ENCODE measurements around the gene DLGAP4. TPM values are rescaled to one million over a fixed set of nuclear protein-coding genes. Genes with fewer than 3 reads are reported as not detected.

DLGAP4 gene
- total and polyA plus RNA-seq, 9 of the 15 experiments (the other 6 are each of a cell fraction or from before 2014, with no cell fraction given): 0.31 to 34.1 (median 4.5) TPM

- TF ChIP-seq ZNF134 (CRISPR knock-in tag; conservative IDR thresholded peaks at IDR 0.05) (no peak), PTTG1 (tag; IDR thresholded peaks at IDR 0.05; ENCODE audit: low read depth) (no peak), ATF1 (CRISPR knock-in tag; IDR thresholded peaks at IDR 0.05) (no peak), ATF1 (tag; IDR thresholded peaks at IDR 0.05) (no peak; the same call in 1 of the 2 replicates), SRSF7 (optimal IDR thresholded peaks at IDR 0.05; ENCODE audit: low read depth, low read length) (no peak), HOXB6 (CRISPR knock-in tag; IDR thresholded peaks at IDR 0.05; ENCODE audit: borderline replicate concordance) (no peak), ZKSCAN8 (CRISPR knock-in tag; IDR thresholded peaks at IDR 0.05) (peak; percentile 36; the same call in 1 of the 2 replicates), EHMT2 (IDR thresholded peaks at IDR 0.05) (no peak), ASH1L (IDR thresholded peaks at IDR 0.05; ENCODE audit: borderline replicate concordance, low read depth, partially characterized antibody) (no peak), DMBX1 (CRISPR knock-in tag; IDR thresholded peaks at IDR 0.05; ENCODE audit: borderline replicate concordance) (no peak; the same call in 1 of the 2 replicates), BDP1 (IDR thresholded peaks at IDR 0.05; ENCODE audit: insufficient read depth, insufficient read length) (no peak), ZC3H8 (IDR thresholded peaks at IDR 0.05) (no peak), ESRRB (CRISPR knock-in tag; IDR thresholded peaks at IDR 0.05; ENCODE audit: borderline replicate concordance) (no peak), MECOM (CRISPR knock-in tag; IDR thresholded peaks at IDR 0.05) (0 out of 2 replicates have a peak, but pooled peaks have one; percentile 10), IRF9 (tag; IDR thresholded peaks at IDR 0.05) (no peak), PPARD (CRISPR knock-in tag; IDR thresholded peaks at IDR 0.05) (no peak), BHLHE40 (IDR thresholded peaks at IDR 0.05; ENCODE audit: low read length) (no peak), PRPF4 (IDR thresholded peaks at IDR 0.05; ENCODE audit: insufficient read depth, low read depth, low read length, poor library complexity, severe bottlenecking) (no peak), ZNF175 (CRISPR knock-in tag; IDR thresholded peaks at IDR 0.05; ENCODE audit: low read depth) (no peak; the same call in 1 of the 2 replicates), CHD1 (IDR thresholded peaks at IDR 0.05; ENCODE audit: low read length) (peak; percentile 0), SRF (CRISPR knock-in tag; IDR thresholded peaks at IDR 0.05) (no peak), ZNF217 (CRISPR knock-in tag; IDR thresholded peaks at IDR 0.05) (no peak), HDAC6 (IDR thresholded peaks at IDR 0.05; ENCODE audit: low read depth, low read length) (no peak), HNRNPH1 (optimal IDR thresholded peaks at IDR 0.05; ENCODE audit: low read depth, low read length) (no peak), ZSCAN32 (CRISPR knock-in tag; IDR thresholded peaks at IDR 0.05) (no peak), CBFA2T3 (IDR thresholded peaks at IDR 0.05) (no peak)
- TF ChIP-seq, protein P1, sequence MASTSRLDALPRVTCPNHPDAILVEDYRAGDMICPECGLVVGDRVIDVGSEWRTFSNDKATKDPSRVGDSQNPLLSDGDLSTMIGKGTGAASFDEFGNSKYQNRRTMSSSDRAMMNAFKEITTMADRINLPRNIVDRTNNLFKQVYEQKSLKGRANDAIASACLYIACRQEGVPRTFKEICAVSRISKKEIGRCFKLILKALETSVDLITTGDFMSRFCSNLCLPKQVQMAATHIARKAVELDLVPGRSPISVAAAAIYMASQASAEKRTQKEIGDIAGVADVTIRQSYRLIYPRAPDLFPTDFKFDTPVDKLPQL (IDR thresholded peaks at IDR 0.05; ENCODE audit: extremely low read depth, insufficient read length): no peak
- TF ChIP-seq, protein P2, sequence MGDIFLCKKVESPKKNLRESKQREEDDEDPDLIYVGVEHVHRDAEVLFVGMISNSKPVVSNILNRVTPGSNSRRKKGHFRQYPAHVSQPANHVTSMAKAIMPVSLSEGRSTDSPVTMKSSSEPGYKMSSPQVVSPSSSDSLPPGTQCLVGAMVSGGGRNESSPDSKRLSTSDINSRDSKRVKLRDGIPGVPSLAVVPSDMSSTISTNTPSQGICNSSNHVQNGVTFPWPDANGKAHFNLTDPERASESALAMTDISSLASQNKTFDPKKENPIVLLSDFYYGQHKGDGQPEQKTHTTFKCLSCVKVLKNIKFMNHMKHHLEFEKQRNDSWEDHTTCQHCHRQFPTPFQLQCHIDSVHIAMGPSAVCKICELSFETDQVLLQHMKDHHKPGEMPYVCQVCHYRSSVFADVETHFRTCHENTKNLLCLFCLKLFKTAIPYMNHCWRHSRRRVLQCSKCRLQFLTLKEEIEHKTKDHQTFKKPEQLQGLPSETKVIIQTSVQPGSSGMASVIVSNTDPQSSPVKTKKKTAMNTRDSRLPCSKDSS (IDR thresholded peaks at IDR 0.05; ENCODE audit: low read depth, partially characterized antibody): no peak
Observed at GRCh38 chr20:36573103-36573797, 267.1 kb downstream of the DLGAP4 start, which contains the start of gene TGIF2 (continued).

All from K562 (cell line).